ENCODE measurements around the gene ZBTB5. TPM values are rescaled to one million over a fixed set of nuclear protein-coding genes. Genes with fewer than 3 reads are reported as not detected.

ZBTB5 gene
- total and polyA plus RNA-seq, 2 of the 13 experiments (the other 11 are each of a cell fraction or from before 2014, with no cell fraction given) = 12.5 to 20.5 TPM

DNA sequence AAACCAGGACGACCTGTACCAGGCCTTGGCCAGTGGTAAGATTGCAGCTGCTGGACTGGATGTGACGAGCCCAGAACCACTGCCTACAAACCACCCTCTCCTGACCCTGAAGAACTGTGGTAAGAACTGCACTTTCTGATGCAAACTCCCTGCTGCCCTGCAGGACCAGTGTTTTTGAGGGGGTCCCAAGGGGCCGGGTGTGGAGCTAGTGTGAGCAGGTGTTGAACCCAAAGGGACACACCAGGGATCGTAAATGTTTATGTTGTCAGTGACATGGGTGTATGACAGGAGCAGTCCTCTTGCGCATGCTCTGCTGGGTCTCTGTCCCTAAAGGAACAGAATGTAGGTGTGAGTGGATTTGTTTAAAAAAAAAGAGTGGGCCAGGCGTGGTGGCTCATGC lies 33.2 kb downstream of the ZBTB5 start:
- TF ChIP-seq ZFP91 (CRISPR knock-in tag; IDR thresholded peaks at IDR 0.05; ENCODE audit: borderline replicate concordance) = no peak
- no peak for TF ChIP-seq ZNF383 (CRISPR knock-in tag; IDR thresholded peaks at IDR 0.05; ENCODE audit: borderline replicate concordance)
- no peak for TF ChIP-seq MAFG (CRISPR knock-in tag; IDR thresholded peaks at IDR 0.05)
- TF ChIP-seq HINFP (CRISPR knock-in tag; IDR thresholded peaks at IDR 0.05; ENCODE audit: low read depth) = no peak
- no peak for TF ChIP-seq KAT7 (CRISPR knock-in tag; IDR thresholded peaks at IDR 0.05; ENCODE audit: borderline replicate concordance)
- TF ChIP-seq ZNF674 (CRISPR knock-in tag; IDR thresholded peaks at IDR 0.05; ENCODE audit: low read depth) = no peak
- TF ChIP-seq RFX1 (IDR thresholded peaks at IDR 0.05) = no peak
- TF ChIP-seq PRPF4 (IDR thresholded peaks at IDR 0.05; ENCODE audit: low read depth, low read length, poor library complexity, severe bottlenecking) = no peak
- TF ChIP-seq ZNF549 (CRISPR knock-in tag; IDR thresholded peaks at IDR 0.05) = no peak
- TF ChIP-seq E2F5 (CRISPR knock-in tag; conservative IDR thresholded peaks at IDR 0.05) = no peak
- no peak for TF ChIP-seq MAFK (conservative IDR thresholded peaks at IDR 0.05 in 1 of 2, IDR thresholded peaks at IDR 0.05 in 1 of 2; ENCODE audit: low read length in 2 of 2)
- no peak for TF ChIP-seq PCBP2 (optimal IDR thresholded peaks at IDR 0.05; ENCODE audit: low read depth, low read length, poor library complexity, severe bottlenecking)
- no peaks in the 10 kb centered on the region for H3K27me3 ChIP-seq (ENCODE audit: control insufficient read depth in 1 of 2, insufficient read depth in 2 of 2, low read length in 2 of 2)
- H3K36me3 ChIP-seq (replicated peaks in 1 of 2; ENCODE audit: control insufficient read depth in 1 of 2, insufficient read depth in 2 of 2, low read length in 2 of 2) = peaks cover 15 to 45% of the 10 kb centered on the region in 2 experiments; a peak in 4 of 5 replicates
- in situ Hi-C loops (cut with HindIII; ENCODE audit: extremely low pct_ligation_motif_present, low pct_unique_long_range_greater_than_20kb) = no loop called here
- H3K4me1 ChIP-seq (ENCODE audit: insufficient read depth, low read length) = peaks cover 32% of the 10 kb centered on the region
- H3K9ac ChIP-seq (ENCODE audit: insufficient read depth, low read depth, low read length) = no peak overlapping the region
- no peak for FAIRE-seq
- no peaks in the 10 kb centered on the region for H4K20me1 ChIP-seq (ENCODE audit: insufficient read depth, low read length)
- H3K9me3 ChIP-seq (ENCODE audit: low read length) = no peaks in the 10 kb centered on the region
- WGBS (ENCODE audit: low lambda C conversion rate) = 95% methylated on average over 4 of the region's 6 CpGs
- BruUV-seq (replicated peaks) = no TSS peak
- ChIA-PET CTCF (ENCODE audit: low intra/inter-chr PET ratio, low total read pairs) (no interaction called here), POLR2A (interaction anchor here (1.9 to 2.2 kb wide), 2 partner anchors 10 to 34 kb away, joined by 8 to 14 read pairs; partner anchors contain the start of genes GRHPR and ZBTB5)
- H3K27ac ChIP-seq (ENCODE audit: extremely low read length, insufficient read depth, low read length) = no peak overlapping the region
- no peak overlapping the region for H3K4me2 ChIP-seq (ENCODE audit: low read depth, low read length)
- H3K4me3 ChIP-seq (replicated peaks in 1 of 3; ENCODE audit: insufficient read depth in 1 of 3, low read depth in 2 of 3, low read length in 3 of 3) = no peak overlapping the region
- DNase-seq (ENCODE audit: low spot score) = no peak
- intact Hi-C loops (cut with micrococcal nuclease; ENCODE audit: unreplicated experiment) = no loop called here
- ATAC-seq = no peak
- no peak overlapping the region for H2AFZ ChIP-seq (ENCODE audit: low read length)
- H3K79me2 ChIP-seq (ENCODE audit: insufficient read depth, low read length) = peaks cover 2% of the 10 kb centered on the region

All from HepG2 (cell line).